Activated CD8-positive, alpha-beta memory T cell treated with anti-CD3 and anti-CD28 coated beads for 36 hours (primary cell): Measurements from ENCODE around the gene SLC6A17. TPM values are rescaled to one million over a fixed set of nuclear protein-coding genes. Genes with fewer than 3 reads are reported as not detected.

Source experiments
- CTCF ChIA-PET: fragments of 350-600 bp; sonication (Branson Sonifier 250); formaldehyde crosslinking; loops from one replicate; lab custom pipeline; 2021; ENCODE audit warnings: antibody characterized with exemption; lab: Charles Lee
- POLR2A ChIA-PET: fragments of 350-600 bp; sonication (Branson Sonifier 250); formaldehyde crosslinking; loops from one replicate; lab custom pipeline; 2021; ENCODE audit warnings: antibody characterized with exemption; lab: Charles Lee
- total RNA-seq, 2 experiments: library from RNA; stranded (reverse); gene quantifications; one replicate each; pipeline ENCODE4 v1.2.3, GENCODE V29; 2021

SLC6A17 gene
- total RNA-seq: under 1 TPM; 0.10 to 0.13 TPM

DNA sequence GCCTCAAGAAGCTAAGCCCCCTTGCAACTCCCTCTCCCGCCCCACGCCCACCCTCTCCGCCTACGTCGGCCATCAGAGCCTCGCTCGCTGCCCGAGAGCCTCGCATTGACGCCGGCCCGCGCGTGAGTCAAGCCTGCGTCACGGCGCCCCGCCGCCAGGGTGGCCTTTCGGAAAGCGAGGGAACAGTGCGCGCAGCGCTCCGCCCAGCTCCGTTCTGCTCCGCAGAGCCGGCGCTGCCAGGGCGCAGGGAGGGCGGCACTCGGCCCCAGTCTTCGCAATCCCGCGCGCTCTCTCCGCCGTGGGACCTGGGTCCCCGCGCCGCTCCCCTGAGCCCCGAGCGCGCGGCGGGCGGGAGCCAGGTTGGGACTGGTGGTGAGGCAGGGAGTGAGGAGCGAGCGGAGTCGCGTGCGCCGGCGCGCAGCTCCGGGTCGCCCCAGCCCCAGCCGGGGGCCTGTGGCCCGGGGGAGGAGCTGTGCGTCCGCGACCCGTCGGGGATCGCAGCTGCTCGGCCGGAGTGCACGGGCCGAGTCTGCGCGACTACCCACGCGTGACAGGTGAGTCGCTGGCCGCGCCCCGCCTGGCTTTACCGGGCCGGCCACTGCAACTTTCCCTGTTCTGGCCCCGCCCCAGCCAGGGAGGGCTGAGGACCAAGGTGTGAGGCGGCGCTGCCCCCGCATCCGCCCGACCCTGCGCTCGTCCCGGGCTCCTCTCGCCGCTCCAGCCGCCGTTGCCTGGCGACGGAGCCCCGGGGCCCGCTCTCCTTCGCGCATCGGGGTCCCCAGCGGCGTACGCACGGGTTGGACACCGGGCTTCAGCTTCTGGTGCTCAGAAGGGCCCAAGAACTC lies at the start of gene SLC6A17:
TSS of gene SLC6A17 (plus strand) at position 165 of the 845 bp plus-strand sequence. CDS start 16,436 bp downstream, outside the sequence.
- CTCF ChIA-PET: interaction anchor here (0.5 kb wide), 1 partner anchor 188 kb away, joined by 3 read pairs; no protein-coding TSS in a partner anchor
- POLR2A ChIA-PET: no interaction called here

DNA sequence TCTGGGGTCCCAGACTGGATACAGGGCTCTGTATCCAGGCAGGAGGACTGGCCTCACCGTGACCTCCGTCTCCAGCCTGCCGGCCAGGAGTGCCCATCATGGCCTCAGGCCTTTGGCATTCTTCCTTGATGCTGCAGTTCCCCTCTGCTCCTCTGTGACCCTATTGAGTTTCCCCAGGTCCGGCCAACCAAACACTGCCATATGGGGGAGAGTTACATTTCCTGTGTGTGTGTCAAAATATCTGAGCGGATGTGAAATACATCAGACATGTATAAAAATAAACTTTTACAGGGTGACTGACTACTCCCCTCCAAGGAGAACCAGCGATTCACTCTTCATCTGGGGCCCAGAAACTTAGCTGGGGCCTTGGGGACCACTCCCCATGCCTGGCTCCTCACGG lies 48.2 kb upstream of the SLC6A17 start:
- ChIA-PET CTCF (interaction anchor here (1.1 to 2.3 kb wide), 2 partner anchors 15 to 48 kb away, joined by 6 to 7 read pairs; no protein-coding TSS in a partner anchor), POLR2A (no interaction called here)

DNA sequence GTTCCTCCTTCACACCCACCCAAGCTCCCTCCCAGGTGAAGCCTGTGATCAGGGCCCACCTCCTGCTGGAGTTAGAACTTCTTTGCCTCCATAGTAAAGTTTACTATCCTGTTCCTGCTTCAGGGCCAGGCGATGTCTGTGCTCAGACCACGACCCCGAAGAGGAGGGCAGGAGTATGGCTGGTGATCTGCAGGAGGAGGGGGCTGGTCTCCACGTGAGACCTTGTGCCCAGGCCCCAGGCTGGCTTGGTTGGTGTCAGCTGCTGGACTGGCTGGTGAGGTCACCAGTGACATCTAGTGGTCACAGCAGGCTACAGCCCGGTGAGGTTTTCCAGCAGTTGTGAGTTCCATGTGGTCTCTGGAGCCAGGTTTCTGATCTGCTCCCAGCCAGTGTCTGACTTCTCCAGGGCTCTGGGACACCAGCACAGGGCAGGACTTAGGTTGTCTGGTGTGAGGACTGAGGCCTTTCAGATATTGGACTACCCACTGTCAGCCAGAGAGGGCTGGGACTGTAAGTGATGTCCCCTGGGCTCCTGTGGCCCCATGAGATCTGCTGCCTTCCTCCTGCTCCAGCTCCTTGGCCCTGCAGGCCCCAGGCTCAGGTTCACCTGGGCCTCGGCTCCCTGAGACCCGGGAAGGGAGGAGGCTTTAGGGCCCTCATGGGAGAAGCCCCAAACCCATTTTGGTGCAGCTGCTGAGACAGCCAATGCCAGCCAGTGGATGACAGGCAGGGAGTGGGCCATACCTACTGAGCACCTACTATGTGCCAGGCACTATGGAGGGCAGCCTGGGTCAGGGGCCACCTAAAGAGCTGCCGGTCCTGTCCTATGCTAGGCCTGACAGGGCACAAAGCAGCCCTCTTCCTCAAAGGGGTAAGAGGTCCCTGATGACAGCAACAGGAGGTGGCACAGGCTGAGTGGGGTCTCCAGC lies 44.0 kb upstream of the SLC6A17 start:
- ChIA-PET CTCF (interaction anchor here (0.6 to 4.0 kb wide), 14 partner anchors 9 to 245 kb away, joined by 3 to 45 read pairs (median 5); partner anchors contain the start of gene ALX3), POLR2A (no interaction called here)

DNA sequence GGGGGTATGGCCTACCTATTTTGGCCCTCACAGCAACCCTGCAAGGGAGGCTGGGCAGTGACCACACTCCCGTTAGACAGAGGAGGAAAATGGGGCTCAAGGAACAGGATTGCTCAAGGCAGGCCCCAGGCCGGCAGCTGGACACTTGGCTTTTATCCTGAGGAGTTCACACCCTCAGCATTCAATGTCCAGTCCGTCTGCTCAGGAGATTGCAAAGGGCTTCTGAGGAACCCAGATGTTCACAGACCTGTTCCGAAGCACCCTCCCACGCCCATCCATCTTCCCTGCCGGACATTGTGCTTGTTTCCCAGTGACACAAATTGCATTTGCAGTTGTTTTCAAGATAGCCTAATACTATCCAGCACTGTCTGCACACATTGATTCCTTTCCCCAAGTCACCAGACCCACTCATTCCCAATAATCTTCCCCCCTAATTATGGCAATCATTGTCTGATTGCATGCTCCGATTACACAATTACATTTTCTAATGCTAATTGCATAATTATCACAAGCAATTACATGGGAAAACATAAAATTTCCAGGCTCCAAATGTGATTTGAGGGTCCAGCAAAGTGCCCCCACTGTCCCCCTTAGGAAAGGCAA lies 42.3 kb upstream of the SLC6A17 start:
- POLR2A ChIA-PET: no interaction called here
- CTCF ChIA-PET: interaction anchor here (0.8 kb wide), 1 partner anchor 50 kb away, joined by 3 read pairs; no protein-coding TSS in a partner anchor

DNA sequence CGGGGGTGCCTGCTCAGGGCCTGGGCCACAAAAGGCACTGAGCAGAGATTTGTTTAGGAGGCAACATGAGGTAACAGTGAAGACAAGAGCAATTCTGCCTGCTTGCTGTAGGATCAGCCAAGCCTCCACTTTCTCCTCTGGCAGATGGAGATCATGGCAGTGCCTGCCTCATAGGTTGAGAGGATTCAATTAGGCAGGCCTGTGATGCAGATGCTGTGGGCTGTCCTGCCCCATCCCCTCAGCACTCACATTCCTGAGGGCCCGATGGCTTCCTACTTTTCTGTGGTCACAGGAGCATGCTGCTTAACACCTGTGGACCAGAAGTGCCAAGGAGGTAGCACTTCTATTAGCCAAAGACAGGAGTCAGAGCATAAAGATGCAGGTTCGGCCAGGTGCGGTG lies 39.2 kb upstream of the SLC6A17 start:
- ChIA-PET CTCF (no interaction called here), POLR2A (no interaction called here)

DNA sequence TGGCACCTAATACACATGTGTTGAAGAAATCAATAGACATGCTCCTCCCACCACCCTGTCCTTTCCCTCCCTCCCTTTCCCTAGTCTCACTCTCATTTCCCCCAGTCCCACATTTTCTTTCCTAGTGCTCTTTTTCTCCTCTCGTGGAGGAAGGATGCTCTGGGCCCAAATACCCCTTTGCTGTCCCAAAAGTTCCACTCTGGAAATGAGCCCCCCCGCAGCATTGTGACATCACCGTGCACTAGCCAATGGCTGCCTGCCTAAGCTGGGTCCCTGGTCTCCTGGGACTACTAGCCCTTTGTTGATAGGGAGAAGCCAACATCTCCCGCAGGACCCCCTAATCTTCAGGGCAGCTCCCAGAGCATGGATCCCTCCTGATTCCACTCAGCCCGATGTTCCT lies 38.2 kb upstream of the SLC6A17 start, which contains the start of gene UBL4B:
TSS of gene UBL4B (plus strand) at position 301 of the 400 bp plus-strand sequence. CDS start at position 393, 92 bp downstream.
- POLR2A ChIA-PET: no interaction called here
- CTCF ChIA-PET: interaction anchor here (0.7 to 2.8 kb wide), 2 partner anchors 59 to 653 kb away, joined by 3 to 9 read pairs; no protein-coding TSS in a partner anchor

DNA sequence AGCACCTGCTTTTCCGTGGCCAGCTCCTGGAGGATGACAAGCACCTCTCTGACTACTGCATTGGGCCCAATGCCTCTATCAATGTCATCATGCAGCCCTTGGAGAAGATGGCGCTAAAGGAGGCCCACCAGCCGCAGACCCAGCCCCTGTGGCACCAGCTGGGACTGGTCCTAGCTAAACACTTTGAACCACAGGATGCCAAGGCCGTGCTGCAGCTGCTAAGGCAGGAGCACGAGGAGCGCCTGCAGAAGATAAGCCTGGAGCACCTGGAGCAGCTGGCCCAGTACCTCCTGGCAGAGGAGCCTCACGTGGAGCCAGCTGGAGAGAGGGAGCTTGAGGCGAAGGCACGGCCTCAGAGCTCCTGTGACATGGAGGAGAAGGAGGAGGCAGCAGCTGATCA lies 37.6 kb upstream of the SLC6A17 start:
- ChIA-PET CTCF (interaction anchor here (0.7 to 2.8 kb wide), 3 partner anchors 14 to 652 kb away, joined by 3 to 9 read pairs (median 4); no protein-coding TSS in a partner anchor), POLR2A (no interaction called here)

DNA sequence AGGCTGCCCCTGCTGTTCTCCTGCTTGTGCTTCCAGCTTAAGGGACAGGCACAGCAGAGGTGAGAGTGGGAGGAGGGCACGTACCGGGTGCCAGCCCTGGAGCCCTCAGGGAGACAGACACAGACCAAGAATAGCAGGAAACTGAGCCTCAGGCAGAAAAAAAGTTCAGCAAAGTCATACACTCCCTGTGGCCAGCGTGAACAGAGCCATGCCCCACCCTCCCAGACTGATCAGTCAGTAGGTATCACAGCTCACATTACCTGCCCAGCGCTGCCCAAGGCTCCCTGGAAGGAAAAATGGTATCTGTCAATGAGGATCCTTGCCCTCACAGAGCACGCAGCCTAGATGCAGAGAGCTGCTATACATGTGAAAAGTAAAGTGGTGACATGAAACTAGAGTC lies 36.7 kb upstream of the SLC6A17 start:
- POLR2A ChIA-PET: no interaction called here
- CTCF ChIA-PET: interaction anchor here (2.8 kb wide), 1 partner anchor 60 kb away, joined by 9 read pairs; no protein-coding TSS in a partner anchor

DNA sequence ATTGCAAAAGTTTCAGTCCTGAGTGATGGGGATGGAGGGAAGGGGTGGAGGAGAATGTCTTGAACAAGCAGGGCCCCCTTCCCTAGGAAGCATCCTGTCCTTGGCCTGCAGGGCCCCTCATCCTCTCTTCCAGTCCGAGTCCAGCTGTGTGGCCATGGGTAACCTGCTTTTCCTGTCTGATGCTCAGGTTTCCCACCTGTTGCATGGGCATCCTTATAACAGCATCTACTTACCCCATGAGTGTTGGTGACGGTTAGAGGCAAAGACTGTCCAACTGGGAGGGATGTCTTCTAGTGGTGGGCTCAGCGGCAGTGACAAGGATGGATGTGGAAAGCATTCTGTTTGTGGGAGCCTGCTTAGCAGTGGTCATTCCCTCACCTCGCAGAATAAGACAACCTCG lies 36.1 kb upstream of the SLC6A17 start:
- CTCF ChIA-PET: interaction anchor here (2.8 kb wide), 1 partner anchor 61 kb away, joined by 9 read pairs; no protein-coding TSS in a partner anchor
- POLR2A ChIA-PET: no interaction called here

DNA sequence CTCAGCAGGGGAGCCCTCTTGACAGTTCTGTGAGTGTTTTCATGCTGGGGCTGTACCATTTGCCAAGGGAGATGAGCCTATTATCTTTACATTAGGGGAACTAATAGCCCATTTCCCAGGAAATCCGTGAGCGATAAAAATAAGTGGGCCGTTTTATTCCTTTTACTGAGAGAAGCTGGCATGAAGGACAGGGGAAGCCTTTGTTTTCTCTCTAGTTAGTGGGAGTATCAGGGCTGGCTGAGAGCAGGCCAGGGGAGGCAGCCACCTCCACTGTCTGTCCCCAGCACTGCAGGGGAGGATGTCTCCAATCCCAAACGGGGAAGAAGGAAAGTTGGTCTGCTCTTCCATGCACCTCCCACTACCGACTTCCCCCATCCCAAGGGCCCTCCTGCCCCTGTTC lies 35.5 kb upstream of the SLC6A17 start:
- POLR2A ChIA-PET: no interaction called here
- CTCF ChIA-PET: no interaction called here

DNA sequence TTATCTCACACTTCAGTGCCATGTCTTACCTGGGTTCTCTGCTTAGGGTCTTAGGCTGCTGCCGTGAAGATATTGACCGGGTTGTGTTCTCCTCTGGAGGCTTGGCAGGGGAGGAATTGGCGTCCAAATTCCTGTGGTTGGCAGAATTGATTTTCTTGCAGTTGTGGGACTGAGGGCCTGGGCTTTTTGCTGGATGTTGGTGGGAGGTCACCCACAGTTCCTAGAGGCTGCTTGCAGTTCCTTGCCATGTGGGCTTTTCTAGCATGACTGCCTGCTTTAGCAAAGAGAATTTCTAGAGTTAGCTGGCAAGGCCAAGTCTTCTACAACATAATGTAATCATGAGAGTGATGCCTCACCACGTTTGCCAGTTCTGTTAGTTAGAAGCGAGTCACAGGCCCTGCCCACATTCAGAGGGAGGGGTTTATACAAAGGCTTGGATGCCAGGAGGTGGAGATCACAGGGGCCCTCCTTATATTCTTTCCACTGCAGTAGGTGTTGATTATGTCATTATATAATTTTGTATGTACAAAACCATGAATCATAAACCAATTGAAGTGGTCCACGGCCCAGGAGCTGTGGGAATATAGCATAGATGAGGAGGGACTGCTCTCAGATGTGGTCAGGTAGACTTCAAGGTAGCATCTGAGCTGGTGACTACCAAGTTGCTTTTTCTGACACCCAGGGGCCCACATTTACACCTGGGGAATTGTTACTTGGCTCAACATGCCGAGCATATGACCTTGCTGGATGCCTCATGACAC lies 31.5 kb upstream of the SLC6A17 start:
- POLR2A ChIA-PET: no interaction called here
- CTCF ChIA-PET: interaction anchor here (1.1 kb wide), 1 partner anchor 21 kb away, joined by 3 read pairs; no protein-coding TSS in a partner anchor

DNA sequence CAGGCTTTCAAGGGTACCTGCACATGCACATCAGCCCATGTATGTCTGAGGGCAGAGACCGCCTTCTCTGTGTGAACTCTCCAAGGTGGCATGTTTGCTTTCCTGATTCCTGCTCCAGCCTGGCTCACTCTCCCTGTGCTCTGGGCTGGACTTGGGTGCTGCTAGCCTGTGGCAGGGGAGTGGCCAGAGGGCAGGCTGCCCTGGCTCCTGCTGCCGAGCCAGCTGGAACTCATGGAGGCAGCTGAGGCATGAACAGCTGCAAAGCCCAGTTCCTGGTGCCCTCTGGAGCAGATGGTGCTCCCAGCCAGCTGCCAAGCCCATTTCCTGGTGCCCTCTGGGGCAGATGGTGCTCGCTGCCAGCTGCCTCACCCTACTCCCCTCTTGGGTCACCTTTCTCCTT lies 30.5 kb upstream of the SLC6A17 start:
- CTCF ChIA-PET: no interaction called here
- POLR2A ChIA-PET: no interaction called here

DNA sequence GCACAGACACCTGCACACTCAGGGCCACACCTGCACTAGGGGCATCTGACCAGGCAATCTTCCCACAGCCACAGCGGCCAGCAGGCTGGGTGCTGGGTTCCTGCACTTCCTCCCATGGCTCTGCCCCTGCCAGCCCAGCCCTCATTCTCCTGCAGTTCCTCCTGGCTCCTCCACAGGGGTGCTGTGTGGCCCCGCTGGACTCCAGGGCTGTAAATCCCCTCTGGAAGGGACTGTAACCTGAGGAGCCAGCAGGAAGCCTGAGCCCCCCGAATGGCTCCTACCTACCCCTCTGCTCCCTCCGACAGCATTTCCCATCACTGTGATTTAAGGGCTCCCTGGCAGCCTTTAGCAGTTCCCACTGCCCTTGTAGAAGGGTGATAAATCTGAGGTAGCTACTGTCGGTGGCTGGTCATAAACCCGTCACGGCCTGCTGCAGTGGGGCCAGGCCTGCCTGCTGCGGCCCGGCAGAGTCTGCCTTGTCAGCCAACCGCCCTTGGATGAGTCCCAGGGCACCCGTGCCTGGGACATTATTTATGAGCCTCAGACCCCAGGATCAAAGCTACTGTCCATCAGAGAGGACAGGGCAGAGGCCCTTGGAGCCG lies 29.2 kb upstream of the SLC6A17 start:
- CTCF ChIA-PET: no interaction called here
- POLR2A ChIA-PET: no interaction called here

DNA sequence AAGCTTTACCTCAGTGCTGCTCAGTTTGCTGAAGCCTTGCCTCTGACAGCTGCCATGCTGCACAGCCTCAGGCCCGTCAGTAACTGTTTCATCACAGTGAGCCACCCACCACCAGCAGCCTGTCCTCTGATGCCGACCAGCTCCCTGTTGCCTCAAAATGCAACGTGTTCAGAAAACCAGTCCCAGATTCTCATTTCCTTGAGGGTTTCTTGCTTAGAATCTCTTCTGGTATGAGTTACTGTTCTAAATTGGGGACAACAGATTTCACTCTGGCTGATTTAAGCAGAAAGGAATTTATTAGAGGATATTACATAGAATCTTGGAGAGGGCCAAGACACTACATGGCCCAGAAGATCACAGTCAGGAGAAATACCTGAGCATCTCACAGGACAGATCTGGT lies 27.1 kb upstream of the SLC6A17 start:
- ChIA-PET CTCF (no interaction called here), POLR2A (no interaction called here)

DNA sequence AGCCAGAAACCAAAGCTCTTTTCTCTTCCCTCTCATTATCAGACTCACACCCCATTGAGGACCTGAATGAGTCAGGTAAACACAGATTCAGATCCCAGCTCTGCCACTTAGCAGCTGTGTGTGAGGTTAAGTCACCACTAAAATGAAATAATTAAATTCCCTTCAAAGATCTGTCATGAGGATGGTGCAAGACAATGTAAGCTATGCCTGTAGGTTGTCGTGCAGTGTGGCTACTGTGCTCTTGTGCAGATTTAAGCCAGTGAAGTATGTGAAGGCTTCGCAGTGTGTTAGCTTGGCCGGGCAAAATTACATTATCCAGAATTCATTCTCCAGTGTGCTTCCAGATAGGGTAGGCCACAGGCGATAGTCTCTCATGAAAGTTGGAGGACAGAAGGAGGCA lies 24.5 kb upstream of the SLC6A17 start:
- ChIA-PET POLR2A (no interaction called here), CTCF (no interaction called here)

DNA sequence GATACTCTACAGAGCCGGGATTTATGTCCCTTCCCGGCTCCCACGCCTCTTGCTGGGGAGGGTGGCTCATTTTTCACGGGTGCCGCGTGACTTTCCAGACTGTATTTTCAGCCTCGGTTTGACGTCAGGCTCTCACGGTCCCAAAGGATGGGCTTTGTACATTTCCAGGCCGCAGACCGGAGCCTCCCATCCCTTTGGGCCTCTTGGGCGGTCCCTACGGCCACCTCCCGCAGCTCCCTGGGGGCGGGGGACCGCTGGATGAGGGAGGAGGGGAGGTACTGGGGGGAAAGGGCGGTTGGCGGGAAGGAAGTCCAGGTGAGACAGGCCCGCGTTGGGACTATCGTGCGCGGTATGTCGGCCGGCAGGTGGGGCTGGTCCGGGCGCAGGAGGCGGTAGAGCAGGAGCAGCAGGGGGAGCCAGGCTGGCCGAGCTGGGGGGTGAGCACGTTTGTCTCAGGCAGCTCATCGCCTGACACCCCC lies 20.1 kb upstream of the SLC6A17 start:
- POLR2A ChIA-PET: no interaction called here

DNA sequence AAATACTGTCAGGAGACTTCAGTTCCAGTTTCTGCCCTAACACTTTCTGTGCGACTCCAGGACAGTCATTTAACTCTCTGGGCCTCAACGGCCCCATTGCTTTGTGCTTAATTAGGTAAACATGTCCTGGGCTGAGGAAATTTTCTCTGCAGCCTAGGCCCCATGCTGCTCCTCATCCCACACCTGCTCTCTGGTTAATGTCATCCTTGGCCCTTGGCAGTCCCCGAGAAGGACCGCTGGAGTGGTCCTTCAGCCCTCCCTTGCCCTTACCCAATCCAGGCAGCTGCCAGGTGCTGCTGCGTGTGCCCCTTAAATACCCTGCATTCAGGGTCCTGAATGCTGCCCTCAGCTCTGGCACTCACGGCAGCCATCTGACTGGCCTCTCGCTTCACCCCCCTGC lies 19.3 kb upstream of the SLC6A17 start:
- CTCF ChIA-PET: no interaction called here
- POLR2A ChIA-PET: no interaction called here

More for the DNA sequence above, 20.1 kb upstream of the SLC6A17 start:
- CTCF ChIA-PET: no interaction called here

DNA sequence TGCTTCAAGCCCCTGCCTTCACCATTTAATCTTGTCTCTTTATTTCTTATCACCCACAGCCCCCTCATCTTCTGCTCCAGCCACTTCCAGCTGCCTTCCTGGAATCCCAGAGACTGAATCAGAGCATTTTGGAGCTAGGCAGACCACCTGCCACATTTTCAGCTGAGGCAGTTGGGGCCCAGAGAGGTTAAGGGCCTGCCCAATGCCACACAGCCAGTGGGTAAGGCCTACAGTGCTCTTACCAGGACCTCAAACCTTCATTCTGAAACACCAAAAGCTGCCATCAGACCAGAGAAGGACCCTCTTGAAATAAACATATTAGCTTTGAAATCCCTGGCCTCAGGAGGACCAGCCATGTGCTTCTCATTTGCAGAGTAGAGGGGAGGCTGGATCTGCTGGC lies 17.6 kb upstream of the SLC6A17 start:
- CTCF ChIA-PET: no interaction called here
- POLR2A ChIA-PET: no interaction called here
